HepG2 (cell line): ENCODE results near the gene USP36. TPM values are rescaled to one million over a fixed set of nuclear protein-coding genes. Genes with fewer than 3 reads are reported as not detected.
A peak's percentile ranks its signal among the peaks of the same experiment; 100 is the strongest.

Experiments used
- ARNT ChIP-seq: fragments of 450-650 bp; IDR thresholded peaks from 2 replicates; pipeline ENCODE4 v1.6.1; 2017
- CREB1 ChIP-seq, 2 experiments: fragments of 450-650 bp in 1 of 2; IDR thresholded peaks; 2 replicates each; pipeline ENCODE4 v1.6.1; 2016 to 2017; ENCODE audit warnings: control low read depth in 1 of 2, mild to moderate bottlenecking in 1 of 2, missing compliant biosample characterization in 1 of 2, missing genetic modification characterization in 1 of 2
- DBP ChIP-seq: sonication (generic); formaldehyde crosslinking; IDR thresholded peaks from 2 replicates; pipeline ENCODE4 v1.4.0; 2020; ENCODE audit warnings: missing genetic modification reagents; ENCODE audit errors: not compliant biosample characterization
- HHEX ChIP-seq: IDR thresholded peaks from 2 replicates; pipeline ENCODE4 v1.6.1; 2016; ENCODE audit warnings: control low read depth
- HIC2 ChIP-seq: sonication (generic); formaldehyde crosslinking; IDR thresholded peaks from 2 replicates; pipeline ENCODE4 v1.9.0; 2022; ENCODE audit warnings: low read depth, missing genetic modification reagents
- HOXD1 ChIP-seq: sonication (generic); formaldehyde crosslinking; IDR thresholded peaks from 2 replicates; pipeline ENCODE4 v1.5.0; 2020; ENCODE audit warnings: missing genetic modification reagents
- MATR3 ChIP-seq: sonication (generic); formaldehyde crosslinking; IDR thresholded peaks from 2 replicates; pipeline ENCODE4 v1.4.0; 2020; ENCODE audit warnings: missing genetic modification reagents
- MLX ChIP-seq: IDR thresholded peaks from 2 replicates; pipeline ENCODE4 v1.6.1; 2016
- MTF2 ChIP-seq: sonication (generic); formaldehyde crosslinking; IDR thresholded peaks from 2 replicates; pipeline ENCODE4 v1.5.0; 2020; ENCODE audit warnings: missing genetic modification reagents, borderline replicate concordance
- NFIB ChIP-seq: sonication (generic); formaldehyde crosslinking; IDR thresholded peaks from 2 replicates; pipeline ENCODE4 v1.9.0; 2021; ENCODE audit warnings: missing genetic modification reagents, mild to moderate bottlenecking, borderline replicate concordance
- PHF5A ChIP-seq: IDR thresholded peaks from one replicate; pipeline ENCODE4 v1.6.1; 2018; ENCODE audit warnings: low read depth, missing genetic modification reagents; ENCODE audit not compliant: unreplicated experiment
- POGK ChIP-seq: sonication (generic); formaldehyde crosslinking; conservative IDR thresholded peaks from 2 replicates; pipeline ENCODE4 v1.8.0; 2022; ENCODE audit warnings: mild to moderate bottlenecking, moderate library complexity, missing genetic modification reagents
- RBM22 ChIP-seq: fragments of 200-400 bp; formaldehyde crosslinking; optimal IDR thresholded peaks from 2 replicates; pipeline ENCODE3; 2017; ENCODE audit warnings: mild to moderate bottlenecking, low read length, moderate library complexity
- SMARCC2 ChIP-seq: fragments of 450-650 bp; IDR thresholded peaks from 2 replicates; pipeline ENCODE4 v1.6.1; 2017; ENCODE audit warnings: antibody characterized with exemption, mild to moderate bottlenecking
- TCF7L2 ChIP-seq: IDR thresholded peaks from 2 replicates; pipeline ENCODE4 v1.6.1; 2011; ENCODE audit warnings: mild to moderate bottlenecking, low read depth, low read length, moderate library complexity
- U2AF2 ChIP-seq: fragments of 200-400 bp; formaldehyde crosslinking; IDR thresholded peaks from 2 replicates; pipeline ENCODE4 v1.6.1; 2017; ENCODE audit warnings: low read depth, mild to moderate bottlenecking, low read length
- WIZ ChIP-seq: sonication (generic); formaldehyde crosslinking; IDR thresholded peaks from 2 replicates; pipeline ENCODE4 v1.5.1; 2020; ENCODE audit warnings: mild to moderate bottlenecking, missing genetic modification reagents
- YY1 ChIP-seq: IDR thresholded peaks from 2 replicates; pipeline ENCODE4 v1.6.1; 2011; ENCODE audit warnings: low read length, low read depth, moderate library complexity, mild to moderate bottlenecking; ENCODE audit not compliant: insufficient read depth, insufficient replicate concordance
- ZMYM2 ChIP-seq: sonication (generic); formaldehyde crosslinking; IDR thresholded peaks from 2 replicates; pipeline ENCODE4 v1.8.0; 2022; ENCODE audit warnings: mild to moderate bottlenecking, missing genetic modification reagents
- ZNF124 ChIP-seq: sonication (generic); formaldehyde crosslinking; IDR thresholded peaks from 2 replicates; pipeline ENCODE4 v1.4.0; 2020; ENCODE audit warnings: missing genetic modification reagents
- ZNF180 ChIP-seq: sonication (generic); formaldehyde crosslinking; IDR thresholded peaks from 2 replicates; pipeline ENCODE4 v1.4.0; 2020; ENCODE audit warnings: low read depth, missing genetic modification reagents, borderline replicate concordance
- ZNF446 ChIP-seq: sonication (generic); formaldehyde crosslinking; IDR thresholded peaks from 2 replicates; pipeline ENCODE4 v1.5.0; 2020; ENCODE audit warnings: mild to moderate bottlenecking, missing genetic modification reagents
- ZNF574 ChIP-seq: sonication (generic); formaldehyde crosslinking; IDR thresholded peaks from 2 replicates; pipeline ENCODE4 v1.4.0; 2020; ENCODE audit warnings: missing genetic modification reagents
- ZNF749 ChIP-seq: sonication (generic); formaldehyde crosslinking; IDR thresholded peaks from 2 replicates; pipeline ENCODE4 v1.8.0; 2022; ENCODE audit warnings: mild to moderate bottlenecking, missing genetic modification reagents, moderate library complexity, borderline replicate concordance
- polyA plus RNA-seq, 8 experiments: library from polyadenylated mRNA; depleted of rRNA in 3 of 8; stranded (reverse) in 7 of 8; unstranded in 1 of 8; fragments of >200 nt; fragmentation: Illumina TruSeq in 4 of 8; extraction: Trizol in 4 of 8; gene quantifications; 2 replicates each; pipeline versions ENCODE4 v1.2.1 to v1.2.3, GENCODE V29; 2011 to 2016; ENCODE audit warnings: low read depth in 4 of 8, missing spikeins in 1 of 8, mixed read lengths in 1 of 8; ENCODE audit not compliant: insufficient read depth in 1 of 8
- total RNA-seq, 5 experiments: library from RNA; depleted of rRNA; stranded (reverse); fragments of >200 nt; fragmentation: Illumina TruSeq; extraction: Trizol; gene quantifications; 2 replicates each; pipeline ENCODE4 v1.2.3, GENCODE V29; 2016; ENCODE audit warnings: low read depth in 1 of 5

The USP36 gene
- total and polyA plus RNA-seq, 2 of the 13 experiments (the other 11 are each of a cell fraction or from before 2014, with no cell fraction given), result 29.6 to 45.9 TPM

- TF ChIP-seq HOXD1 (CRISPR knock-in tag) (no peak), ZNF446 (no peak), HIC2 (no peak), RBM22 (no peak), WIZ (CRISPR knock-in tag) (no peak), SMARCC2 (no peak), ZNF124 (CRISPR knock-in tag) (no peak), ZNF180 (no peak), ARNT (no peak), YY1 (no peak), PHF5A (CRISPR knock-in tag) (no peak), MTF2 (CRISPR knock-in tag) (no peak), ZMYM2 (CRISPR knock-in tag) (no peak), U2AF2 (no peak), ZNF574 (CRISPR knock-in tag) (peak; percentile 54; the same call in 1 of the 2 replicates), MATR3 (no peak), HHEX (no peak), ZNF749 (CRISPR knock-in tag) (no peak), DBP (CRISPR knock-in tag) (no peak), POGK (CRISPR knock-in tag) (0 out of 2 replicates have a peak, but pooled peaks have one; percentile 29), CREB1 (IDR thresholded peaks at IDR 0.05) (no peak), CREB1 (CRISPR knock-in tag; IDR thresholded peaks at IDR 0.05) (no peak), NFIB (no peak), TCF7L2 (no peak), MLX (CRISPR knock-in tag) (no peak)
These were observed 42.5 kb upstream of the USP36 start (continued) for GRCh38 chr17:78883089-78883532.
